HG02678 (cell line): Measurements from ENCODE around the gene CEP128.

ENCODE experiments used
- ATAC-seq: cut with Tn5 transposase; IDR thresholded peaks from one replicate; pipeline ENCODE4 v1.9.1; 2021; ENCODE audit warnings: mild to moderate bottlenecking, moderate library complexity; ENCODE audit not compliant: unreplicated experiment

The CEP128 gene

DNA sequence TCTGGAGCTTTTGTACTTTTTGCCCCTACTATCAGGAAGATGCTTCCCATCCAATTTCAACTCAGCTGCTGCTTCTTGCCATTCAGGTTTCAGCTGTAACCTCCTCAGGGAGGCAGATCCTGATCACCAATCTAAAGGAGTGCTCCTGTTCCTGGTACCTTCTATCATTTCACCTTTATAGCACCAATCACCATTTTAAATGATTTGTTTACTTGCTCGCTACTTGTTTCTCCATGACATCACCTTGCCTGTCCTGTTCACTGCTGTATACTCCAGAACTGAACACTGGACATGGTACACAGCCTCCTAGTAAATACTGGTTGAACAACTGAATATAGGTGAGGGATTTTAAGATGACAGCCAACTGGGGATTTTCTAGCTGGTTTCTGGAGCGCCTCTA is 443.0 kb downstream of the CEP128 start:
- no peak for ATAC-seq

DNA sequence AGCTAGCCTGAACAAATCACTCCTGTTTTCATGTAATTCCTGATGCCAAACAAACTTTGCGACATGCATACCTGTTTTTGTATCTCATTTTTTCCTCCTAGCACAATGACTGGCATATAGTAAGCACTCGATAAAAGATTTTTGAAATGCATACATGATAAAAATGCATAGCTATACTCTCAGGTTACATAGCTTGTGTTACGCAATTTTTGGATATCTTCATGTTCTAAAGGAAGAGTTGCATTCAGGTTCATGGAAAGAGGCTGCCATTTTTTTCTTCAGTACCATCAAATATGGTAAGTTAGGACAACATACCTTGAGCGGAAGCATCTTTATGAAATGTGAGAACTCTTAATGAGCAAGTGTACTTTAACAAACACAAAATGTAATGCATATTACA is 445.4 kb downstream of the CEP128 start:
- no peak for ATAC-seq

DNA sequence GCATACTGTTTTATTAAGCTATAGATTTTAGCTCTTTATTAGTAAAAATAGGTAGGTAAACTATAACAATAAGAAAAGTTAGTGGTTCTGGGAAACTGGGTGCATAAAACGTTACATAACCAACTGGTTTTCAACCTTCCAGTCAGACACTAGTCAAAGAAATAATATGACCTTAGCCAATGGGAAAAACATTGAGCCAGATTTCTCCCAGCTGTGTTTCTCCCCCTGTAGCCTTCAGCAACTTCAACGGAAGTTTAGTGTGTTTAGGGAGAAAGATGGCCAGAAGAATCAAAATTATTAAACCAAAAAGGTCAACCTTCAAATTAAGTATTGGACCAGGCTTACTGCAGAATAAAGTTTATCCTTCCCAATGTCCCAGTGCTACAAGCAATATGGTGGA is 446.8 kb downstream of the CEP128 start:
- no peak for ATAC-seq

DNA sequence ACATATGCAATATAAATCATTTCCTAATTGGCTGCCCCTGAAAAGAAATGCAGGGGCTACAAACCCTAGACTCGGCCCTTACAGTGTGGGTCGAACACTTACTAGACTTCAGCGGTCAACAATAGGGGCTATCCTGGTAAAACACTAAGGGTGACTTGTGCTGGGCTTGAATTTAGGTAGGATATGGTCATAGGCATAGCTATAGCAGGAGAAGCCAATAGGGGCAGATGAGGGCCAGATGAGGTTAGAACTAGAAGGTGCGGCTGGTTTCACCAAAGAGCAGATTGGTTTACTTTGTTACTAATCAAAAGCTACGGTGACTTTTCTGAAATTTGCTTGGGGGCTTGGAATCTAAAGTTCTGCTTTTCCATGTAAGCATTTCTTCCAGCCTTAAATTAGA is 447.9 kb downstream of the CEP128 start:
- ATAC-seq = no peak

DNA sequence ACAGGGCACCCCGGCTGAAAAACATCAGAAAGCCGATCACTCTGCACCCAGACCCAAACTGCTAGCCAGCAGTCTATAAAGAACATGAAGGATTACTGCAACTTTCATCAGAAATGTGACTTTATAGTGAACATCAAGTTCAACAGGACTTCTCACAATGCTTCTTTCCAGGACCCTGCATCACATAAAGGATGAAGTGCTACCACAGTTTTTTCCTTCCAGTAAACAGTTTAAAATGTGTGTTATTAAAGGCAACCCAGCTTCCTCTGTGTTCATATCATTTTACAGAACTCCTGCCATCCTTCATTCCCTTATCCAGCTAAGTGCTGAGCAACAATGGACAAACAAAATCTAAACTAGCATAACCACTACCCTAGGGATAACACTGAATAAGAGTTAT is 449.9 kb downstream of the CEP128 start:
- no peak for ATAC-seq

DNA sequence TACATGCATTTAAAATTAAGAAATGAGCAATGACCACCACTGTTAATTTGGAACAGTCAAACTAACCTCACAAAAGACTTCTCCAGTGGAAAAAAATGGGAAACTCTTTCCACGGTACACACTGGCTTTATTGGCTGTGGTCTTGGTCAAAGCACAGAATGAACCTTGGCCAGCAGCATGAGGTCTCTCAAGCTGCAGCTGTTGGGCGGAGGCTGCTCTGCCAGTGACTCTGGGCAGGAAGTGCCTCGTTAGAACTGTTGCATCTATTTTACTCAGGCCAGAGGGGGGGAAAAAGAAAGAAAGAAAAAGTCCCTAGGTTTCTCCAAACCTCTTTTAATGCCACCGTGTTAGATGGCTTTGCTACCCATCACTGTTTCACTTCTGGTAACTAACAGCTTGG is 450.4 kb downstream of the CEP128 start:
- peak; percentile 94 for ATAC-seq

DNA sequence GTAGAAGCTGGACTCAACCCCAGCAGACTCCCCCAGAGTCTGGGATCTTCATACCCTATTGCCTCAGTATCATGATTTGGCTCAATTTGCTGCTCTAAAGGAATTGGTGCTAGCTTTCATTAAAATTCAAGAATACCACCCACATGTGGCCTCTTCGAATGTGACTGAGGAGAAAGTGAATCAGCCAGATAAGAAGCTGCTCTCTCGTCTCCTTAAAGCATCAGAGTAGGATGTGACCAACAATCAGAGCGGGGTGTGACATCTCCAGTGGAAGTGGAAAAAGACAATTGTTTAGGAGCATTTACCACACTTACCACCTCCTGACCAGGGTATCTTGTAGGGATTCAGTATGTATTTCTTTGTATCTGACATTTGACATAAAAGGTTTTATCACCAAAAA is 452.0 kb downstream of the CEP128 start:
- no peak for ATAC-seq

DNA sequence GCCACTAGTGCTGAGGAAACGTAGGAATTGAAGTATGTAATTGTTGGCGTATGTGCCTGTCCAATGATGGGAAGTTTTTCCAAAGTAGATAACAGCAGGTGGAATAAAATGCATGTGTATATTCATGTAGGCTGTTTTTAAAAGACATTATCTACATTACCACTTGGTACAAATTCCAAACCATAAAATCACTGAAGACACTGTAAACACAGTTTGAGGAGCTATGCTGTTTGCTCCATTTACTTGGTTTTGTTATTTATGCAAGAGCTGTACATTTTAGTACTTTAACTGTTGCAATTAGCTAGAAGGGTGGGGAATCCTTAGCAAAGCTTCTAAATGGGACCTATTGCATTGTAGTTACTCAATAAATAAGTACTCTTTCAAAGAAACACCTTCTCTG is 455.8 kb downstream of the CEP128 start:
- ATAC-seq = no peak

DNA sequence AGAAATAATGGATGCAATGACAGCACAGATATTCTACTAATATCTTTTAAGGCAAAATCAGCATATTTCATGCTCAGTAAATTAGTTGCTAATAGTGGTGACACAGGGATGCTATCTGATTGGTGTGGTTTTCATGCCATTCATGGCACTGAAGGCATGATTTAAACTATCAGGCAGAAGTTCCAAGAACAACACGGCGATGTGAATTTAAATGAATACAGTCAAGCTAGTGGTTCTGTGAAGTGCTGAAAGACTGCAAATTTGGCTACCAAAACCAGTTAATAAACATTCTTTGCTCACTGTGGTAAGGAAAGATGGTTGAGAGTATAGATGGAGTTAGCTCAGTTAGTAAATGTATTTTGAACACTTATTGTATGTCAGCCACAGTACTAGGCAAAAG is 458.2 kb downstream of the CEP128 start:
- no peak for ATAC-seq

DNA sequence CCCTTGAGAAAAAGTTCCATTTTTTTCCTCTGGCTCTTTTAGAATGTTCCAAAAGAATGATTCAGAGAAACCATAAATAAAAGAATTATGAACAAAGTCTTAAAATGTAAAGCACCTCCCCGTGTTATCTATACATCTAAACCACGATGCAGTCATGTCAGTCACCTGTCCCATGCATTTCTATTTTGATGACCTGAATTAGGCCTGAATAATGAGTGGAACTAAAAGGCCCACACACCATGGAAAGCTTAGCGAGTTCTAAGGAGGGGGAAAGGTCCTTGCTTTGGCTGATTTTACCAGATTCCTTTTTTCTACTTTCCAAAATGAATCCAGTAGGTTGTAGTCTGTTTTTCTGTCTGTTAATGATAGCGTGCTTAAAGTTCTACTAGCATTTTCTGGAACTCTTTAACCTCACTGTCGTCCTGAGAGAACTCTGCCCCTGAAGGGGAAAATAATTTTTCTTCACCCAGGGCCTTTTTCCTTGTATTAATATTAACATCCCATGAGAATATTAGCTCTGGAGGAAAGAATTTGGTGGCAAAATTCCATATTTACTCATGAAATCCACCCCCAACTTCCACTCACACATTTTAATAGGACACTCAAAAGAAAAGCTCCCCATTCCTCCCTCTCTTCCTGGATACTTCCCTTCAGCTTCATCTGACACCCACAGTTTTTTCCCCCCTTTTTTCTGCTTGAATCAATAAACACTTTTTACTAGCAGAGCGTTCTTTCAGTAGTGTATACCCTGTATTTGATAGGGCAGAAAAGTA is 464.0 kb downstream of the CEP128 start:
- no peak for ATAC-seq

DNA sequence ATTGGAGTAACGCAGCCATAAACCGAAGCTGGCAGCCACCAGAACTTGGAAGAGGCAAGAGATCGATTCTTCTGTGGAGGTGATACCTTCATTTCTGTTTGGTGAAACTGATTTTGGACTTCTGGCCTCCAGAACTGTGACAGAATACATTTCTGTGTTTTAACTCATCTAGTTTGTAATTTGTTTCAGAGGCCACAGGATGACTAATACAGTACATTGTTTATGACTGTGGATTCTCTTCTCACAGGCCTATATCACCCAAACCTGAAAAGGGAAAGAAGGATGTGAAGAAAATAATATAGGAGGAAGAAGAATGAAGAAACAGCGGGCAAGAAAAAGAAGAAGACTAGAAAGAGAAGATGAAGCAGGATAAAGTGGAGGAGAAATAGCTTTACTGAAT is 466.5 kb downstream of the CEP128 start:
- ATAC-seq = no peak

DNA sequence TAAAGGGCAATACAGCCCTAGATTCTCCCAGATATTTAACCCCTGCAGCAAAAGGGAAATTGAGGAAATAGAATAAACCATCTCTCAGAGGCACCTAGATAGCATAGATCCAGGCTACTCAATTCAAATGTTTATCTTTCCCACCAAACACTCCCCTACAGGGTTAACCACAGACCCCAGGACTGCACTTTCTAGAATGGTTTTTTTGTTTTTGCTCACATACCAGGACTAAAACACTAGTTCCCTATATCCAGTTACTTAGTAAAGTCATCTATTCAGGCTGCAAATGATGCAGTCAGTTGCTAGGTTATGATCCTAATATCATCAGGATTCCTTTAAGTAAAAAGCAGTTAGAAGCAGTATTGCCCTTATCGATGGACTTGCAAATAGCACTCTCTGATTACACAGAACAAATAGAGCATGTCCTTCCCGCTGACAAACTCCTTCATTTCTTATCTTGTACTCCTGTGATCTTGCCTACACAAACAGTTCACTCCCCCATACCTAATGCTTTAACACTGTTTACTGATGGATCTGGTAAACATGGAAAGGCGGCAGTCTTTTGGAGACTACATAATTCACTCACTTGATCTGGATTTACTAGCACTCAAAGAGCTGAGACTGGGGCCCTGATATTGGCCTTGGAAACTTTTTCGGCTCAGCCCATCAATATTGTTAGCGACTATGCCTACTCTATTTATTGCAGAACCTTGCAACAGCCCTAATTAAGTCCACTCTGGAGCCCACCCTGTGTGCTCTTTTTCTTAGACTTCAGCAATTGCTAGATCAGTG is 473.0 kb downstream of the CEP128 start:
- no peak for ATAC-seq

DNA sequence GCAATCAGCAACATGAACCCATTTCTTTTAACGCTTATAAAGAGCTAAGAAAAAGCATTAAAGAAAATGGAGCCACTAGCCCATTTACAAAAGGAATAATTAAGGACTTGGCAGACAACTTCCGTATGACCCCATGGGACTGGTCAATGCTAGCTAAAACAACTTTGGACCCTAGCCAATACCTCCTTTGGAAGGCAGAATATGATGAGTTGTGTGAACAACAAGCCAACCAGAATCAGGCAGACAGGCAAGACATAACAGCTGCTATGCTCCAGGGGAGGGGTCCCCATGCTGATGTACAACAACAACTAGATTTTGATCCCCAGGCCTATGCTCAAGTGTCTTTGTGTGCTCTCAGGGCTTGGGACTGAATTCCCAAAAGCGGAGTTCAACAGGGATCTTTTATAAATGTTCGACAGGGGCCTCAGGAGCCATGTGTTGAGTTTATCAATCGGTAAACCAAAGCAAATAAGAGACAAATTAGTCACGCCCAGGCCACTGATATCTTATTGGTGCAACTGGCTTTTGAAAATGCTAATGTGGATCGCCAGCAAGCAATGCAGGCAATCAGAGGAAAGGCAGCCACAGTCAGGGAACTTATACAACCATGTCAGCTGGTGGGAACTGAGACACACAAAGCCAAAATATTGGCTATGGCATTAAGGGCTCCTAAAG is 475.9 kb downstream of the CEP128 start:
- no peak for ATAC-seq

DNA sequence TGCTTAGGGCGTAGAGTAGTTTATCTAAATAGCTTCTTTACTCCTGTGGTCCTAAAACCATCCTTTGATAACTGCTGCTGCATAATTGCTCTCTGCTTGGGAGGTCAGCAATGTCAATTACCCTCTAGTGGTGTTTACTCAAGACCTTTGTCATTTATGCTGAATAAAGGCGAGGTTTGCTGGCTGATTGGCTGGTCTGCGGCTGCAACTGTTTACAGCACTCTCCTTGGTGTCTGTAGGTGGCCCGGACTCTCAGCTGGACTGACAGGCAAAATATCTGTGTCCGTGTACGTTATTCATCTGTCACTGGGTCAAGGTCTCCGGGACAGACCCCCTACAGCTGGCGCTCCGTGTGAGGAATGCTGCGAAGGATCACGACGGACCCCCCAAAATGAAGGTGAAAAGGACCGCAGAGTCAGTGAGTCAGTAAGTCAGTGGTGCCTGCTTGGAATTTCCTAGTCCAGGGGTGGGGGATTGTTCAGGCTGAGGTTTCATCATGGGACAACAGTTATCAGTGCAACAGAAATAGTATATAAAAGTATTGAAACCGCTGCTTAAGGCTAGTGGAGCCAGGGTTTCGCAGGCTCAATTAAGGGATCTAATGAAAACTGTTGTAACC is 476.9 kb downstream of the CEP128 start:
- ATAC-seq = no peak

DNA sequence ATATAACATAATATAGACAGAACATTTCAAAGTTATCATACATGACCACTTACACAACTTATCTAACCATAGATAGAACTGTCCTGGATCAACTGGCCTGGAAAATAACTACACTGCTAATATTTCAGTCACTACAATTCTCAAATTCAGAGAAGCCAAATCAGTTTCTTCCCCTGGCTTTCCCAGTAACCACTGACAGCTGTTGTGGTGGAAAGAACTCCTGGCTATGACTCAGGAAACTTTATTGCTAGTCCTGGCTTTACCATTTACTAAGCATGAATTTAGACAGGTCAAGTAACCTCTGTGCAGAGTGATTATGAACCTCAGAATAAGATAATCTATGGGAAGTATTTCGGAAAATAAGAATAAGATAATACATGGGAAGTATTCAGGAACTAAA is 485.3 kb downstream of the CEP128 start:
- ATAC-seq = no peak

DNA sequence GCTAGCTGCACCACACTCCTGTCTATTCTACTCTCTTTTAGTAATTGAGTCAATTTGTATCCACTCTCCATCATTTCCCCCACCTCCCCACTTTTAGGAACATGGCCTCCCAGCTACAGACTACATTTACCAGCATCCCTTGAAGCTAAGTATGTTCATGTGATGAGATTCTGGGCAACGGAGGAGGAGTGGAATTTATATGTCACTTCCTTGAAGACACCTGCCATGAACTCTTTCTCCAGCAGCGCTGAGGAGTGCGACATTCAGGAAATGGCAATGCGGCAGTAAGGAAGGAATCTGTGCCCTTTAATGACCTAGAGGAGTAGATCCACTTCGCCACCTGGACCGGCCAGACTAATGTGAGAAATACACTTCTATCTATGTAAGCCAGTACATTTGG is 486.5 kb downstream of the CEP128 start:
- no peak for ATAC-seq

DNA sequence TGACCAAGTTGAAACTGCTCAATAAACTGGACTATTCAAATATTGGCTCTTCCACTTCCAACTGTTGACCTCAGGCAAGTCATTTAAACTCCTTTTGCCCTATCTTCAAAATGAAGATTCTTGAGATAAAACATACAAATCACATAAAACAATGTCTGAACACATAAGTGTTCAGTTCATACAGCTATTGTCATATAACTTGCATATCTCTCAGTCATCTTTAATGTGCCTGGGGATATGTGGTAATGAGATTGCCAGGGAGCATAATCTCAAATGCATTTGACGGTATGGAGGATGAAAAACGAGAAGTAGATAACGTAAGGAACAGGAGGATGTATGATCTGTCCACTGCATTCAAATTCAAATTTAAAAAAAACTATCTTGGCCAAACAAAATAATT is 493.3 kb downstream of the CEP128 start:
- no peak for ATAC-seq

DNA sequence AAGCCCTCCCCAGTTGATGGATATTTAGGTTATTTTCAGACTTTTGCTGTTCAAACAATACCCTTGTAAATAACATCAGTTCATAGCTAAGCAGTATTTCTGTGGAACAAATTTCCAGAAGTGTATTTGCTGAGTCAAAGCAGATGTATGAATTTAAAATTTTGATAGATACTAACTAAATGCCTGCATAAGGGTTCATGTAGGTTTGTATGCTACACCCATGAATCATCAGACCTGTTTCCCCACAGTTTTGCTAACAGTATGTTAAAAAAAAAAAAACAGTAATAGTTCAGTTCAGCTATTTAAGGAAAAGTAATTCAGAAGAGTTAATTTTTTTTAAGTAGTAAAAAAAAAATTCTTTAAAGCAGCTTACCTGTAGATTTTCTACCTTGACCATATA is 494.1 kb downstream of the CEP128 start:
- no peak for ATAC-seq
